Stimulated activated CD4-positive, alpha-beta T cell treated with anti-CD3 and anti-CD28 coated beads, Interleukin-1b, Interleukin-23, amount 100 ng/mL, for 24 hours (primary cell): ENCODE measurements around the gene GRK7.
"Not testable (repeated sequence)": the region's sequence is repeated elsewhere in the genome, so short reads cannot be mapped to it uniquely, and the experiment has no call there.

ENCODE experiments used
- DNase-seq, 4 experiments: peaks; one replicate each; pipeline ENCODE4 v3.0.0-alpha.2; 2020; ENCODE audit warnings: low read depth in 4 of 4, low spot score in 1 of 4

Gene GRK7

DNA sequence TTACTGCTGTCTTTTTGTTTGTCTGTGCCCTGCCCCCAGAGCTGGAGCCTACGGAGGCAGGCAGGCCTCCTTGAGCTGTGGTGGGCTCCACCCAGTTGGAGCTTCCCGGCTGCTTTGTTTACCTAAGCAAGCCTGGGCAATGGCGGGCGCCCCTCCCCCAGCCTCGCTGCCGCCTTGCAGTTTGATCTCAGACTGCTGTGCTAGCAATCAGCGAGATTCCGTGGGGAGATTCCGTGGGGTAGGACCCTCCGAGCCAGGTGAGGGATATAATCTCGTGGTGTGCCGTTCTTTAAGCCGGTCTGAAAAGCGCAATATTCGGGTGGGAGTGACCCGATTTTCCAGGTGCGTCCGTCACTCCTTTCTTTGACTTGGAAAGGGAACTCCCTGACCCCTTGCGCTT is 656 bp upstream of the GRK7 start:
- not testable (repeated sequence) for DNase-seq

DNA sequence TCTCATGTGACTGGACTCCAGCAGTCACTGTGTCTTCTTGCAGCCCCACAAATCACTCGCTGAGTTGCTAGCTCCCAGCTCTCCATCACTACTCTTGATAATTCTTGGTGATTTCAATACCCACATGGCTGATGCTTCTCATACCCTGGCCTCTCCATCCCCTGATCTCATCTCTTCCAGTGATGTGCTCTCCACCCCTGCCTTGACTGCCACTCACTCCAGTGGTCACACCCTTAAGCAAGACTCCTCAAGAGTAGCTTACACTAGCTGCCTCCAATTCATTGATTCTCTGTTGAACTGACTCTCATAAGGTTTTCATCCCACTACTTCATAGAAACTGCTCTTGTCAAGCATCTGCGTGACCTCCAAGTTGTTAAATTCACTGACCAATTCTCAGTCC is 837 bp downstream of the GRK7 start:
- no peak for DNase-seq

DNA sequence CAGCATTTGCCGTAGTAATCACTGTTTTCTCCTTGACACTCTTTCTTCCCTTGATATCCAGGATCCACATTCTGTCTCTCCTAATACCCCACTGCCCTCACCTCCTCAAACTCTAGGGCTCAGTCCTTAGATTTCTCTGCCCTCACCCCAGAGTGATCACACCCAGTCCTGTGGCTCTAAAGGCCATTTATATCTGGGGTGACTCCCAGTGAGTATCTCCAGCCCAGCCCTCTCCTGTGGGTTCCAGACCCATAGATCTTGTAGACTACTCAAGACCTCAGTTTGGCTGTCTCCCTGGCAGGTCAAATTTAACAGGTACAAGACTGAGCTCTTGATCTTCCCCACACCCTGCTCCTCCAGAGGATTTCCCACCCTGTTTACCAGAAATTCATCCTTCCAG is 1.3 kb downstream of the GRK7 start:
- no peak for DNase-seq

DNA sequence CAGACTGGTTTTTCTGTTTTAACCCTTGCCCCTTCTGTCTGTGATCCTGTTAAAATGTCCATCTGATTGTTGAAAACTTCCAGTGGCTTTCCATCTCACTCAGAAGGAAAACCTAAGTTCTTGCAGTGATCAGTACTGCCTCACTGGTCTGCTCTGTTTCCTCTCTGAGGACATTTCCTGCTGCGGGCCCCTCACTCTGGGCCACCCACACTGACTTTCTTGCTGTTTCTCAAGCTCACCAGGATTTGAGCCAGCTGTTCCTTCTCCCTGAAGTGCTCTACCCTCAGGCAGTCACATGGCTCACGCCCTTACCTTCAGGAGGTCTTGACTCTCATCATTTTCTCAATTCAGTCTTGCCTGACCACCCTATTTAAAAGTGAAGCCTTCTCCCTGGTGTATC is 1.8 kb downstream of the GRK7 start:
- DNase-seq: no peak

DNA sequence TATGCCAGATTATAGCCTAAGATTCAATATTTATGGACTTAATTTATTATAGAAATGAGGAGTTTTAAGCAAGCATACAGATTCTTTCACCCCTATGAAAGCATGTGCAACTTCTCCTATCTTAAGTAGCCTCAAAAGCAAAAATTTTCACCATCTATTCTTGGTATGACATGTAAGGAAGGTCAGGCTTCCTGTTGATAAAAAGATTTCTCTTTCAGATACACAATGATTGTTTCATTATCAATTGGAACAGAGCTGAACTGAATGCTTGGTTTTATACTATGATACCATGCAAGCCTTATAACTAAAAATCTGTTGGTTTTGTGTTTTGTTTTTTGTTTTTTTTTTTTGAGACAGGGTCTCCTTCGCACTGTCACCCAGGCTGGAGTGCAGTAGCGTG is 3.9 kb downstream of the GRK7 start:
- DNase-seq: no peak

DNA sequence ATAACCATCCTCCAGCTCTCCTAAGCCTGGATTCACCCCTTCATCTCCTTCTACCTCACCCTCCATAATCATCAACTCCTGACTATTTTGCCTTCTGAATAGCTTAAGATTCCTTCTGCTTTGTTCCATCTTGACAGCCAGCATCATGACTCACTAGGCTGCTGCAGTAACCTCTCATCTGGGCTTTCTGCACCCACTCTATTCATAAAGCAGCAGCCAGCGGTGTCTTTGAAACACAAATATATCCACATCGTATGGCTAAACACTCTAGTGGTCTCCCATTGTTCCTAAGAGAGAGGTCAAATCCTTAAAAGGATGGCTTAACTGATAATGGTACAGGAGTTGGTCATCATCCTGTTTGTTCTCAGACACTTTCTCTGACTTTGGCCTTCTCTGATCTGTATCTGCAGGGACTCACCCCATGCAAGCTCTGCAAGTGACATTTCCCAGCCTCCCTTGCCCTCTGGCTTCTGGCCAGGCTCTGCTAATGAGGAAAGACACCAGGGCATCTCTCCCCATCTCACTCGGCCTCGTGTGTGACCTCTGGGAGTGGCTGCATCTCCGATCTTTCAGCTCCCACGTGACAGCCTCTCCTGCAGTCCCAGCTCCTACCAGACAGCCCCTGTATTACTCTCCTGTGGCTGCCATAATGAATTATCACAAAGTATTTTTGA is 6.2 kb downstream of the GRK7 start:
- no peak for DNase-seq

DNA sequence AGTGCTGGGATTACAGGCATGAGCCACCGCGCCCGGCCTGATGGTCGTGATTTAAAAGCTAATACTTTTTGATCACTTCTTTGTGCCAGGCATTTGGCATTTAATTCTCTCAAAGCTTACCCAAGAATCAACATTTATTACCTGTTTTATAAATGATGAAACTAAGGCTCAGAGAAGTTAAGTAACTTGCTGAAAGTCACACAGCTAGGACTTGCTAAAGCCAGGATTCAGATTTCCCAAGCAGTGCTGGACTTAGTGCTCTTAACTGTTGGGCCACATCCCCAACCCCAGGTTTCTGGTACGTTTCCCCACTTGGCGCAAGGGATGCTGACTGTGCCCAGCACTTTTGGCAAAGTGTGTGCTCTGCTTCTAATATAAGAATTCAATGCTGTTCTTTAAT is 10.5 kb downstream of the GRK7 start:
- DNase-seq: no peak

DNA sequence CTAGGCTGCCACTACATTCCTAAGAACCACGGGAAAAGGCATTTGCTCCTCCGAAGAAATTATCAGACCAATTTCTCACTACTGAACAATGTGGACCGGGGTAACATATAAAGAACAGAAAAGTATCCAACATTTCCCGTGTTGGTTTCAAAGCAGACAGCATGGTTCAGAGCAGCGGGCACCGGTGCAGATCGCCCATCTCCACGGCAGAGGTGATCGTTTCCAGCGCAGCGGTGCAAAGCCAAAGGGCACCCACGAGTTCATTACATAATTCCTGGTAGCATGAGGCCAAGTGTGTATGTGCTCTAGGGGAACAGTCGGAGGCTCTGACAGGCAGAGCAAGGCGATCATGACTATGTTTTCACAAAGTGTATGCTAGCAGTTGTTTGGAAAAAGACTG is 13.2 kb downstream of the GRK7 start:
- no peak for DNase-seq

DNA sequence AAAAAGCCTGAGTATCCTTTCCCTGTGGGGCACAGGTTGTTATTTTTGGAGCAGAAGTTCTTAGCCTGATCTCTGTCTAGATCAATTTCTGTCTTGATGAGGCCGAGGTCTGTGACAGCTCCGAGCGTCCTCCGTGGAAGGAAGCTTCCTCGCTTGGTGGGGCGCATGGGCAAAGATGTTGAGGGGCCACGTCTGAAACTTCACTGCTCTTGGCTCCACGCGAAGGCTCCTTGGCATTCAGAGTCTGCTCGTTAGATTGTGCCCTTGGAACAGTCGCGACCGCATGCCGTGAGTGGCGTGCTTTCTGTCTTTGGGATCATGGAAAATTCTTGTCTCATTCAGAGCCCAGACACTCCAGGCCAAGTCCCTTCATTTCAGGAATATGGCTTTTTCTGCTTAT is 13.7 kb downstream of the GRK7 start:
- DNase-seq: no peak

DNA sequence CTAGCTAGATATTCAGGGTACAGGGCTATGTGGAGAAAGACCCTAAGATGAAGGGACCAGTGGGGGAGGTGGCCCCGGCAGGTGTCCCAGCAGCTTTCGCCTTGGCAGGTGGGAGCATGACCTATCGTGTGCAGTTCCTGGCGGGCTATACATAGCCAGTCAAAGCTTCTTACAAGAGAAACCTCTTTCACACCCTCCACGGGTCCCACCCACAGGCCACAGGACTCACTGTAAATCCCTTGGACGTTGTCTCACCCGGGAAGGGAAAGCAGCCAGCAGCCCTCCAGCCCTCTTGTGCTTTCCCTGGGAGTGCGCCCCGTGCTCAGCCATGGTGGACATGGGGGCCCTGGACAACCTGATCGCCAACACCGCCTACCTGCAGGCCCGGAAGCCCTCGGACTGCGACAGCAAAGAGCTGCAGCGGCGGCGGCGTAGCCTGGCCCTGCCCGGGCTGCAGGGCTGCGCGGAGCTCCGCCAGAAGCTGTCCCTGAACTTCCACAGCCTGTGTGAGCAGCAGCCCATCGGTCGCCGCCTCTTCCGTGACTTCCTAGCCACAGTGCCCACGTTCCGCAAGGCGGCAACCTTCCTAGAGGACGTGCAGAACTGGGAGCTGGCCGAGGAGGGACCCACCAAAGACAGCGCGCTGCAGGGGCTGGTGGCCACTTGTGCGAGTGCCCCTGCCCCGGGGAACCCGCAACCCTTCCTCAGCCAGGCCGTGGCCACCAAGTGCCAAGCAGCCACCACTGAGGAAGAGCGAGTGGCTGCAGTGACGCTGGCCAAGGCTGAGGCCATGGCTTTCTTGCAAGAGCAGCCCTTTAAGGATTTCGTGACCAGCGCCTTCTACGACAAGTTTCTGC is 15.0 kb downstream of the GRK7 start:
- DNase-seq: no peak

DNA sequence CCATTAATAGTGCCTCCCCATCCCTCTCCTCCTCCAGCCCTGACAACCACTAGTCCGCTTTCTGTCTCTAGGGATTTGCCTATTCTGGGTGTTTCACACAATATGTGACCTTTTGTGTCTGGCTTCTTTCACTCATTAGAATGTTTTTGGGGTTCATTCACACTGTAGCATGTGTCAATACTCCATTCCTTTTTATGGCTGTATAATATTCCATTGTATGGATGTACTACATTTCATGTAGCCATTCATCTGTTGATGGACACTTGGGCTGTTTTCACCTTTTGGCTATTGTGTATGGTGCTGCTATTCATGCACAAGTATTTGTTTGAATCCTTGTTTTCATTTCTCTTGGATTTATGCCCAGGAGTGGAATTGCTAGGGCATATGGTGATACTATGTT is 16.5 kb downstream of the GRK7 start:
- no peak for DNase-seq

DNA sequence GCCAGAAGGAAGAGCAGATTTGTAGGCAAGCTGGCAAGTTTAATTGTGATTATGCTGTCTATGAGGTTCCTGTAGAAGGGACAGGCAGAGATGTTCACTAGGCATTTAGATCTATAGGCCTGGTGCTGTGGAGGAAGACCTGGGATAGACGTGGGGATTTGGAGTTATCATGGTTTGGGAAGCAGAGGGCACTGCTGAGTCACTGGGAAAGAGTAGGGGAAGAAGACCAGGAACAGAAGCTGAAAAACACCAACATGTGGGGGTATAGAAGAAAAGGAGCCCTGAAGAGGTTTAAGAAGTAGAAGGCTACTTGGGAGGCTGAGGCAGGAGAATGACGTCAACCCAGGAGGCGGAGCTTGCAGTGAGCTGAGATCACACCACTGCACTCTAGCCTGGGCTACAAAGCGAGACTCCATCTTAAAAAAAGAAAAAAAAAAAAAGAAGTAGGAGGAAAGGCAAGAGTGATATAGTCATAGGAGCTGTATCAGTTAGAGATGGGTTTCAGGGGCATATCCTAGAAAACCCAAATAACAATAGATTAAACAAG is 19.3 kb downstream of the GRK7 start:
- no peak for DNase-seq

DNA sequence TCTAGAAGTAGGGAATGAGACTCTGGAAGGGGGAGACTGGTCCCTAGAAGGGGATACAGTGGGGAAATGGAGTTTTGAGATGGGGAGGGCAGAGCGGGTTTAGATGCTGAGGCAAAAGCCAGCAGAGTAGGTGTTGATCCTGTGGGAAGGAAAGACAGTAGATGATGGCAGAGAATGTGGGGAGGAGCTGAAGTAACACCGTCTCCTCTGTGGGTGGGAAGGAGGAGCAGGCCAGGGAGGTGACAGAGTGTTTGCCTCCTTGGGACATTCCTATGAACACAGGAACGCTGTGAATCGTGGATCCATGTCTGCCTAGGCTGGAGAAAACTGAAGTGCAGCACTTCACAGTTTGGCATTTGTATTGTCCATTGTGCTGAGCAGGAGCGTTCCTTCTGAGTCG is 20.4 kb downstream of the GRK7 start:
- no peak for DNase-seq

DNA sequence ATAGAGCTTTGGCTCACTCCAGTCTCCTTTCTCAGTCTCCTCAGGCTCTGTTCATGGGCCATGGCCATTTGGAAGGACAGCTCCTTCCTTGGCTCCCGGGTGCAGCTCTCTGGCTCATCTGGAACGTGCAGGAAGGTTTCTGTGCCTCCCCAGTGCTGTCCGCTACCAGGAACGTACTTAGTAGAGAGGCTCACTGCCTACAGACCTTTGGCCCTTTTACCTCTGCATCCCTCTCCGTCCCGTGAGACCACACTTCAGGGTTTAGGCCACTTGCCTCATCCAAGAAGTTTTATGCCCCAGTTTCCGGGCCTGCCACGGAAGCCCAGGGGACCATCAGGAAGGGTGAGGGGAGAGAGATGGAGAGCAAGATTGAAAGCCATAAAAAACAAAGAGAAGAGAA is 20.9 kb downstream of the GRK7 start:
- no peak for DNase-seq

DNA sequence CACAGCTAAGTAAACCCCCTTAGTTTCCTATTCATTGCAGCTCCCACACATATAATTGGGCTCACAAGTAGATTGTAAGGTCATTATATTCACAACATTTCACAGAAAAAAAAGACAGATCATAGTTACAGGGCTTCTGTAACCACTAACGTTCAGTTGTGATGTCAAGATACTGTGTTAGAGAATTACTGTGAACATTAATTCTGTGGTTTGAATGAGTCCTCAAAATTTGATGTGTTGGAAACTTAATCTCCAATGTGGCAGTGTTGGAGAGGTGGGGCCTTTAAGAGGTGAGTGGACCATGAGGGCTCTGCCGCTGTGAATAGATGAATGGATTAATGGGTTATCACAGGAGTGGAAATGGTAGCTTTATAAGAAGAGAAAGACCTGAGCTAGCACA is 21.3 kb downstream of the GRK7 start:
- no peak for DNase-seq

DNA sequence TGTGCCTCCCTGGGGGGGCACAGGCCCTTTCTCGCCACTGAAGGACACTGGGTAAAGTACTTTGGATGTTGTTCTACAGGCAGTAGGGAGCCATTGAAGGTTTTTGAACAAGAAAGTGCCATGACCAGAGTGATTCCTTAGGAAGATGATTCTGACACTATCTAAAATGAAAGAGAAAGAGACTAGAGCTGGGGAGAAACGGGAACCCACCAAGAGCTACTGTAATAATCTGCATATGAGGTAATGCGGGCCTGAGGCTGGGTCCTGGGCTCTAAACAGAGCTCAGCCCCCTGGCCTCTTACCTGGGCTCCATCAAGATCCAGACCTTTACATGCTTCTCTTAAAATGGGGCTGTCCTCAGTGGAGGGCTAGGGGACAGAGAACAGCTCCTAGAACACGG is 24.9 kb downstream of the GRK7 start:
- no peak for DNase-seq

DNA sequence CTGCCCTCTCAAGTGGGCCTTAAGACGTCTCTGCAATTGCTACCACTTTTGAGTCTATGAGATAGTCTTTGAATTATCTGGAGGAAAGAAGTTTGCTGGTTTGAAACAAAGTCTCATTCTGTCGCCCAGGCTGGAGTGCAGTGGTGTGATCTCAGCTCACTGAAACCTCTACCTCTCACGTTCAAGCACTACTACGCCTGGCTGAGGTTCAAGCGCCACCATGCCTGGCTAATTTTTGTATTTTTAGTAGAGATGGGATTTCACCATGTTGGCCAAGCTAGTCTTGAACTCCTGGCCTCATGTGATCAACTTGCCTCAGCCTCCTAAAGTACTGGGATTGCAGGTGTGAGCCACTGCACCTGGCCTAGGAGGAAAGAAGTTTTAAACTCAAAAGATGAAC is 25.5 kb downstream of the GRK7 start:
- not testable (repeated sequence) for DNase-seq

DNA sequence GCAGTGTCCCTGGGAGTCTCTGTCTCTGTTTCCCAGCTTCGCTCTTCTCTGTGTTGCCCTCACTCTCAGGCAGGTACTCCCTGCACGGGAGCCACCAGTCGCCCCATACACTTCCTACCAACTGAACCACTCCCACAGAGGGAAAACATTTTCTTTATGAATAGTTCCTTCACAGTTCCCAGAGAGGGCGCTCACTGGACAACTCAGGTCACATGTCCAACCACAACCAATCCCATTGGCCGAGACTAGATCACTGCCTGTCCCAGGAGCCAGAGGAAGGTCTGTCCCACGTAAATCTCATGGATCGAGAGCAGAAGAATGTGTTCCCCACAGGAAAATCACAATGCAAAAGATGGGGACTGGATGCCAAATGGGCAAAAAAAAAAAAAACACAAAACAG is 26.1 kb downstream of the GRK7 start:
- DNase-seq: no peak

DNA sequence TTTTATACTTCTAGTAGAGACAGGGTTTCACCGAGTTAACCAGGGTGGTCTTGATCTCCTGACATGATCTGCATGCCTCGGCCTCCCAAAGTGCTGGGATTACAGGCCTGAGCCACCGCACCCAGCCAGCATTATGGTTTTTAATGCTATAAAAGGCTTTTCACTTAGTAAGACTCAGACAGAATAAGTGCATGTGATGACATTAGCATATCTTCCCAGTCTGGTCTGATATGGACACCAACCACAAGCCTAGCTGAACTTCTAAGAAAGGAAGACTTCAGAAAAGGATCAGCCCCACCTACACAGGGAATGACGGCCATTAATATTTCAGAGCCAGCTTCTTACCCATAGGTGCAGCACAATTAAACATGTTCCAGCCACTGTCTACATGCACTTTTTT is 27.0 kb downstream of the GRK7 start:
- no peak for DNase-seq

DNA sequence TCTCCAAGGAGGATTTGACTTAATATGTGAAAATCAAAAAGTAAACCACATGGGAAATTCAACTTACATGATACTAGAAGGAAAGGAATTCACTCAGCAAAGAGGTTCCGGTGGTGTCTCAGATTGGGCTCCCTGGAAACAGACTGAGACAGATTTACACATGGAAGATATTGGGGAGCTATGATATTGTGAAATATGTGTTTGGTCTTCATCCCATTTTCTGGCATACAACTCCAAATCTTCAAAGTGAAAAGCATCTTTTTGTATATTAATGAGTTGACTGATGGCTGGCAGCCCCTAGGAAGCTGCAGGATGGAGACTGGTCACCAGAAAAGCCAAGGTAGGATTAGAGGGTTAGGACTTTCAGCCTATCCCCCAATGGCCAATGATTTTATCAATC is 29.3 kb downstream of the GRK7 start:
- DNase-seq: no peak

DNA sequence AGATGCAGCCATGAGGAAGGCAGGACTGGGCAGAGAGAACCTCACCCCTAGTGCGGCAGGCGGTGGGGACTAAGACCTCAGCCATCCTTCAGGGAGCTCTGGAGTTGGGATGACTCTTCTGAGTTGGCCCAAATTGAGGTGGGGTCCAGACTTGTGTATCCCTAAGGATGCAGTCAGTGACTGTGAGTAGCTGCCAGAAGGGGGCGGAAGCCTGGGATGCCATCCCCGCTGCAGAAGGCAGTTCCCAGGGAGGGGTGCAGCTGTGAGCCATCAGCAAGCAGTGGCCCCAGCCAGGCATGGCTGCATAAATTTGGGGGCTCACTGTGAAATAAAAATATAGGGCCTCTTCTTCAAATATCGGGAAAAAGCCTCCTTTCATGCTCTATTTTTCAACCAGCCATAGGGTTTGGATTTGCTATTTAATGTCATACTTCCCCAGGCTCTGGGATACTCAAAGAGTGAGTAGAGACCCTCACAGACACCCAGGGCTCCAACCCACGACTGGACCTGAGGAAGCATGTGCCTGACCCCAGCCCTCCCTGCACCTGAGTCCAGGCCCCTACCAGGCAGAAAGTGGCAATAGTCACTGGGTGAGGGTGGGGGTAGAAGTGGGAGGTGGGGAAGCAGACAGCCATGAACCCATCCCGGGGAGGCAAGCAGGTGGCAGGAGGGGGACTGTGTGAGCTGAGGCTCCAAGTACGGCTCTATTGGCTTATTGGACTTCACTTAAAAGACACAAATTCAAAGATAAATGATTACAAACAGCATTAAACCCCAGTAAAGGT is 30.5 kb downstream of the GRK7 start:
- DNase-seq: no peak

DNA sequence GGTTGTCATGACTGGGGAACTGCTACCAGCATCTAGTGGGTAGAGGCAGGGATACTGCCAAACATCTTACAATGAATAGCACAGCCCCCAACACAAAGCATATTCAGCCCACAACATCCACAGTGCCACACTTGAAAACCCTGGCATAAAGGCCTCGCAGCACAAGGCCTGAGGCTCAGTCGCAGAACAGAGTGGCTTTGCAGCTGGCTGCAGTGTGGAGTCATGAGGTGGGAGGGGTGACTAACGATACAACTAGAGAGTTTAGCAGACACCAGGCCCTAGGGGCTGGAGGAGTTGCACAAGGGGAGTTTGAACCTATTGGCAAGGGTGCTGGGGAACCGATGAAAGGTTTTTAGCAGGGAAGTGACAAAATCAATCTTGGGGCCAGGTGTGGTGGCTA is 32.1 kb downstream of the GRK7 start:
- DNase-seq: no peak
